COLO829 (cell line): ENCODE data around the gene FAF1.
"Not testable (repeated sequence)": the region's sequence is repeated elsewhere in the genome, so short reads cannot be mapped to it uniquely, and the experiment has no call there.

Experiments
- DNase-seq: peaks from one replicate; pipeline ENCODE4 v3.0.0; 2012; ENCODE audit warnings: low spot score

Gene FAF1

GRCh38 chr1:50851034-50851433 is 109.0 kb downstream of the FAF1 start:
- DNase-seq = no peak

- DNase-seq = no peak
Measured at GRCh38 chr1:50847303-50847702, 112.8 kb downstream of the FAF1 start.

- no peak for DNase-seq
Measured at GRCh38 chr1:50846224-50846839, 113.7 kb downstream of the FAF1 start.

- no peak for DNase-seq
Measured at GRCh38 chr1:50841791-50842387, 118.2 kb downstream of the FAF1 start.

GRCh38 chr1:50836117-50836516 is 124.0 kb downstream of the FAF1 start:
- no peak for DNase-seq

GRCh38 chr1:50833216-50833615 is 126.9 kb downstream of the FAF1 start:
- DNase-seq = no peak

- no peak for DNase-seq
Measured at GRCh38 chr1:50832167-50832566, 127.9 kb downstream of the FAF1 start.

GRCh38 chr1:50831300-50832061 is 128.6 kb downstream of the FAF1 start:
- no peak for DNase-seq

- no peak for DNase-seq
Measured at GRCh38 chr1:50830621-50831020, 129.4 kb downstream of the FAF1 start.

- DNase-seq = no peak
Measured at GRCh38 chr1:50829014-50829958, 130.8 kb downstream of the FAF1 start.

- DNase-seq = no peak
Measured at GRCh38 chr1:50827546-50827945, 132.5 kb downstream of the FAF1 start.

- not testable (repeated sequence) for DNase-seq
Measured at GRCh38 chr1:50826792-50827191, 133.3 kb downstream of the FAF1 start.

- no peak for DNase-seq
Measured at GRCh38 chr1:50822035-50822776, 137.9 kb downstream of the FAF1 start.

- DNase-seq = no peak
Measured at GRCh38 chr1:50820545-50820944, 139.5 kb downstream of the FAF1 start.

GRCh38 chr1:50812346-50812745 is 147.7 kb downstream of the FAF1 start:
- no peak for DNase-seq

- no peak for DNase-seq
Measured at GRCh38 chr1:50808296-50808695, 151.8 kb downstream of the FAF1 start.

- DNase-seq = no peak
Measured at GRCh38 chr1:50796272-50796671, 163.8 kb downstream of the FAF1 start.

GRCh38 chr1:50793521-50793920 is 166.5 kb downstream of the FAF1 start:
- no peak for DNase-seq

- no peak for DNase-seq
Measured at GRCh38 chr1:50787266-50787665, 172.8 kb downstream of the FAF1 start.

GRCh38 chr1:50783286-50783685 is 176.8 kb downstream of the FAF1 start:
- DNase-seq = no peak

- no peak for DNase-seq
Measured at GRCh38 chr1:50780797-50781196, 179.3 kb downstream of the FAF1 start.

GRCh38 chr1:50779801-50780200 is 180.3 kb downstream of the FAF1 start:
- DNase-seq = no peak
